ENCODE results near the gene DEF6.

Gene DEF6

GRCh38 chr6:35343835-35344550, 46.4 kb downstream of the DEF6 start:
- DNase-seq (ENCODE audit: low spot score) = no peak

GRCh38 chr6:35351422-35351821, 53.8 kb downstream of the DEF6 start:
- no peak for DNase-seq (ENCODE audit: low spot score)

GRCh38 chr6:35352735-35353134, 55.1 kb downstream of the DEF6 start:
- no peak for DNase-seq (ENCODE audit: low spot score)

- no peak for DNase-seq (ENCODE audit: low spot score)
These were observed 56.9 kb downstream of the DEF6 start for GRCh38 chr6:35354361-35355135.

GRCh38 chr6:35356391-35356790, 58.8 kb downstream of the DEF6 start:
- DNase-seq (ENCODE audit: low spot score) = no peak

GRCh38 chr6:35357677-35358076, 60.1 kb downstream of the DEF6 start:
- no peak for DNase-seq (ENCODE audit: low spot score)

- no peak for DNase-seq (ENCODE audit: low spot score)
These were observed 60.5 kb downstream of the DEF6 start for GRCh38 chr6:35358086-35358485.

GRCh38 chr6:35359346-35359743, 61.7 kb downstream of the DEF6 start:
- DNase-seq (ENCODE audit: low spot score) = no peak

- peak; percentile 89 for DNase-seq (ENCODE audit: low spot score)
These were observed 62.2 kb downstream of the DEF6 start for GRCh38 chr6:35359744-35360348.

GRCh38 chr6:35360349-35361138, 62.9 kb downstream of the DEF6 start:
- DNase-seq (ENCODE audit: low spot score) = peak; percentile 75

- no peak for DNase-seq (ENCODE audit: low spot score)
These were observed 64.6 kb downstream of the DEF6 start for GRCh38 chr6:35362200-35362599.

GRCh38 chr6:35363293-35363750, 65.7 kb downstream of the DEF6 start:
- peak; percentile 82 for DNase-seq (ENCODE audit: low spot score)

GRCh38 chr6:35365594-35366203, 68.1 kb downstream of the DEF6 start:
- no peak for DNase-seq (ENCODE audit: low spot score)

GRCh38 chr6:35366204-35366596, 68.6 kb downstream of the DEF6 start:
- DNase-seq (ENCODE audit: low spot score) = no peak

GRCh38 chr6:35367646-35368037, 70.0 kb downstream of the DEF6 start:
- DNase-seq (ENCODE audit: low spot score) = no peak

GRCh38 chr6:35368038-35368887, 70.6 kb downstream of the DEF6 start:
- no peak for DNase-seq (ENCODE audit: low spot score)

- DNase-seq (ENCODE audit: low spot score) = no peak
These were observed 72.6 kb downstream of the DEF6 start for GRCh38 chr6:35370124-35370741.

- DNase-seq (ENCODE audit: low spot score) = peak; percentile 83
These were observed 73.3 kb downstream of the DEF6 start for GRCh38 chr6:35370785-35371493.
